ENCODE results near the gene INTS1. TPM values are rescaled to one million over a fixed set of nuclear protein-coding genes. Genes with fewer than 3 reads are reported as not detected.

The INTS1 gene
- total and polyA plus RNA-seq, 2 donors (not counting 1 experiment from before 2014, with no cell fraction given): 128 to 160 TPM

DNA sequence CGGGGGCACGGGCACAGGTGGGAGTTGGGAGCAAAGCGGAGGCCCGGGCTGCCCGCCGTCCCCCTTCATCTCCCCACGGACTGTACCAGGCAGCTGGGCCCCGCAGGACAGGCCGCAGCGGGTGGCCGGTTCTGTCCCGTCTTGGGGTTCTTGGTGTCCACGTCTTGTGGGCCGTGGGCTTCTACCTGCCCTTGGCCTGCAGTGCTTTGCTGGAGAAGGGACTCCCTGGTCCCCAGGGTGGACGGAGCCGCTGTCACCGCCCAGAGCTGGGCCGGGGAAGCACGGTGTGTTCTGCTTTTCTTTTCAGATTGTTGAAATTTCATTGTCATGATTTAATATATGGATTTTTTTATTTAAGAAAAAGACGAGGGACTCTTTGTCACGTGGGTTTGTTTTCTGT lies 38.1 kb upstream of the INTS1 start:
- H3K27ac Mint-ChIP-seq: no peak overlapping the region
- POLR2A ChIA-PET: interaction anchor here (0.6 kb wide), 1 partner anchor 36 kb away, joined by 4 read pairs; no protein-coding TSS in a partner anchor

DNA sequence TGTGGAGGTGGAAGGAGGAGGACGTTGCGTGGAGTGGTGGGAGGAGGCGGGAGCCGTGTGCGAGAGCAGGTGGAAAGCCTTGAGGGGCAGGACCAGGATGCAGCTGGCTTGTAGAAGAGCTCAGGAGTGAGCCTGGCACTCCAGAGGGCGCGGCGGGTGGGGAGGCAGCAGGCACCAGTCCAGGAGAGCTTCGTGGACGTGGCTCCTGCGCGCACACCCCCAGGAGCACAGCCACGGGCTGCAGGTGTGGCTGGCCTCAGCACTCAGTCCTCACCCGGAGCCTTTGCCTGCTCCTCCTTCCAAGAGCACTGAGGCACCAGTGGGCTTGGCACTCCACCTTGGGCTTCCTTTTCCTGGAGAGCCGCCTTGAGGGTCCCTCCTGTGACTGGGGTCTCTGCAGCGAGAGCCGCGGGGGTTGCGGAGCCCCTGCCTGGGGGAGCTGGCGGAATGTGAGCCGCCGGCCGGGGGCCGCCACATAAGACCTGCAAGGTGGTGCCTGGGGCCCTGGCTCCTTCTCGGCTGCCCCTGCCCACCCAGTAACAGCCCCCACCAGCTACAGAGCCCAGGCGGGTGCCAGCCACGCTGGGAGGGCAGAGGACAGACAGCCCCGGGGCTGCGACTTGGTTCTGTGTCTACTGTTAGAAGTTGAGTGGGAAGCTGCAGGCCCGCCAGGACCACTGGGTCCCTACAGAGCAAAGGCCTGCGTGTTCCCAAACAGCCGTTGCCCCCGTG lies 37.4 kb upstream of the INTS1 start:
- TF ChIP-seq EZH2 (IDR thresholded peaks at IDR 0.05; ENCODE audit: borderline replicate concordance, insufficient read depth, low read depth, low read length, poor library complexity, severe bottlenecking): no peak
- TF ChIP-seq, protein P1, sequence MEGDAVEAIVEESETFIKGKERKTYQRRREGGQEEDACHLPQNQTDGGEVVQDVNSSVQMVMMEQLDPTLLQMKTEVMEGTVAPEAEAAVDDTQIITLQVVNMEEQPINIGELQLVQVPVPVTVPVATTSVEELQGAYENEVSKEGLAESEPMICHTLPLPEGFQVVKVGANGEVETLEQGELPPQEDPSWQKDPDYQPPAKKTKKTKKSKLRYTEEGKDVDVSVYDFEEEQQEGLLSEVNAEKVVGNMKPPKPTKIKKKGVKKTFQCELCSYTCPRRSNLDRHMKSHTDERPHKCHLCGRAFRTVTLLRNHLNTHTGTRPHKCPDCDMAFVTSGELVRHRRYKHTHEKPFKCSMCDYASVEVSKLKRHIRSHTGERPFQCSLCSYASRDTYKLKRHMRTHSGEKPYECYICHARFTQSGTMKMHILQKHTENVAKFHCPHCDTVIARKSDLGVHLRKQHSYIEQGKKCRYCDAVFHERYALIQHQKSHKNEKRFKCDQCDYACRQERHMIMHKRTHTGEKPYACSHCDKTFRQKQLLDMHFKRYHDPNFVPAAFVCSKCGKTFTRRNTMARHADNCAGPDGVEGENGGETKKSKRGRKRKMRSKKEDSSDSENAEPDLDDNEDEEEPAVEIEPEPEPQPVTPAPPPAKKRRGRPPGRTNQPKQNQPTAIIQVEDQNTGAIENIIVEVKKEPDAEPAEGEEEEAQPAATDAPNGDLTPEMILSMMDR (IDR thresholded peaks at IDR 0.05): no peak
- no peaks in the 10 kb centered on the region for H3K27me3 ChIP-seq (replicated peaks in 1 of 4; ENCODE audit: control extremely low read depth in 1 of 4, control insufficient read depth in 3 of 4, insufficient read depth in 4 of 4, low read length in 3 of 4)
- ChIA-PET CTCF (interaction anchor here (0.8 kb wide), 1 partner anchor 59 kb away, joined by 3 read pairs; no protein-coding TSS in a partner anchor), POLR2A (no interaction called here)
- Mint-ChIP-seq H3K27me3 (no peaks in the 10 kb centered on the region), H3K9me3 (ENCODE audit: insufficient read depth) (no peaks in the 10 kb centered on the region), H3K27ac (no peak overlapping the region), H3K4me3 (no peak overlapping the region), H3K4me1 (no peaks in the 10 kb centered on the region)
- DNase-seq (no peak), ATAC-seq (ENCODE audit: low read depth) (no peak)
- no peaks in the 10 kb centered on the region for H3K4me1 ChIP-seq (ENCODE audit: control insufficient read depth in 2 of 2, insufficient read depth in 2 of 2, low read length in 2 of 2)
- no peak overlapping the region for H2AFZ ChIP-seq (ENCODE audit: insufficient read depth, low read depth, low read length, poor library complexity, severe bottlenecking)
- no peak overlapping the region for H3K9ac ChIP-seq (ENCODE audit: low read length)
- H3K36me3 ChIP-seq (replicated peaks in 1 of 2; ENCODE audit: control extremely low read depth in 1 of 2, control insufficient read depth in 1 of 2, extremely low read depth in 1 of 2, insufficient read depth in 2 of 2, low read length in 1 of 2): peaks cover 0 to 40% of the 10 kb centered on the region in 2 experiments
- H3K9me3 ChIP-seq (ENCODE audit: control extremely low read depth in 1 of 3, control insufficient read depth in 2 of 3, insufficient read depth in 1 of 3, low read length in 2 of 3): no peaks in the 10 kb centered on the region
- H3K27ac ChIP-seq (ENCODE audit: low read length in 2 of 2): no peak overlapping the region
- intact Hi-C loops (cut with micrococcal nuclease): no loop called here
- H3K79me2 ChIP-seq (ENCODE audit: control insufficient read depth, insufficient read depth, low read length): peaks cover 14% of the 10 kb centered on the region
- H3K4me3 ChIP-seq (ENCODE audit: control extremely low read depth in 1 of 5, extremely low read depth in 1 of 5, insufficient read depth in 1 of 5, low read depth in 2 of 5, low read length in 4 of 5): no peak overlapping the region
- peaks cover 65% of the 10 kb centered on the region for H4K20me1 ChIP-seq (ENCODE audit: control insufficient read depth, insufficient read depth, low read length, poor library complexity, severe bottlenecking)
- no peak overlapping the region for H3K4me2 ChIP-seq (replicated peaks; ENCODE audit: low read depth, low read length, poor library complexity, severe bottlenecking)
- WGBS (ENCODE audit: insufficient coverage): 96% methylated on average over 31 of the region's 33 CpGs

More for the DNA sequence above, 38.1 kb upstream of the INTS1 start:
- intact Hi-C loops (cut with micrococcal nuclease): no loop called here
- H3K9me3 Mint-ChIP-seq (ENCODE audit: insufficient read depth): no peaks in the 10 kb centered on the region
- ATAC-seq (ENCODE audit: low read depth) (no peak), DNase-seq (no peak)
- H3K79me2 ChIP-seq (ENCODE audit: control insufficient read depth, insufficient read depth, low read length): peaks cover 7% of the 10 kb centered on the region
- no peak for TF ChIP-seq EZH2 (IDR thresholded peaks at IDR 0.05; ENCODE audit: borderline replicate concordance, insufficient read depth, low read depth, low read length, poor library complexity, severe bottlenecking)
- TF ChIP-seq, protein P1 (IDR thresholded peaks at IDR 0.05): no peak
- peaks cover 0 to 37% of the 10 kb centered on the region in 2 experiments for H3K36me3 ChIP-seq (replicated peaks in 1 of 2; ENCODE audit: control extremely low read depth in 1 of 2, control insufficient read depth in 1 of 2, extremely low read depth in 1 of 2, insufficient read depth in 2 of 2, low read length in 1 of 2)
- H3K27me3 ChIP-seq (replicated peaks in 1 of 4; ENCODE audit: control extremely low read depth in 1 of 4, control insufficient read depth in 3 of 4, insufficient read depth in 4 of 4, low read length in 3 of 4): no peaks in the 10 kb centered on the region
- 96% methylated on average over 14 of the region's 21 CpGs for WGBS (ENCODE audit: insufficient coverage)
- H3K27ac ChIP-seq (ENCODE audit: low read length in 2 of 2): no peak overlapping the region
- H3K27me3 Mint-ChIP-seq: no peaks in the 10 kb centered on the region
- no peak overlapping the region for H3K4me3 ChIP-seq (ENCODE audit: control extremely low read depth in 1 of 5, extremely low read depth in 1 of 5, insufficient read depth in 1 of 5, low read depth in 2 of 5, low read length in 4 of 5)
- H3K4me1 Mint-ChIP-seq: no peaks in the 10 kb centered on the region
- no peak overlapping the region for H3K9ac ChIP-seq (ENCODE audit: low read length)
- CTCF ChIA-PET: no interaction called here
- H4K20me1 ChIP-seq (ENCODE audit: control insufficient read depth, insufficient read depth, low read length, poor library complexity, severe bottlenecking): peaks cover 58% of the 10 kb centered on the region
- no peak overlapping the region for H3K4me2 ChIP-seq (replicated peaks; ENCODE audit: low read depth, low read length, poor library complexity, severe bottlenecking)
- H2AFZ ChIP-seq (ENCODE audit: insufficient read depth, low read depth, low read length, poor library complexity, severe bottlenecking): no peak overlapping the region
- no peak overlapping the region for H3K4me3 Mint-ChIP-seq
- H3K4me1 ChIP-seq (ENCODE audit: control insufficient read depth in 2 of 2, insufficient read depth in 2 of 2, low read length in 2 of 2): no peaks in the 10 kb centered on the region
- H3K9me3 ChIP-seq (ENCODE audit: control extremely low read depth in 1 of 3, control insufficient read depth in 2 of 3, insufficient read depth in 1 of 3, low read length in 2 of 3): no peaks in the 10 kb centered on the region

Measured in B cell (primary cell).